A673 (cell line): Measurements from ENCODE around the gene GNL3.

Source experiments
- EZH2 ChIP-seq: fragments of 200-600 bp; sonication (generic); IDR thresholded peaks from 2 replicates; pipeline ENCODE4 v1.6.1; 2017; ENCODE audit warnings: borderline replicate concordance, low read depth, mild to moderate bottlenecking, mixed read lengths, antibody characterized with exemption, low read length; ENCODE audit not compliant: poor library complexity, severe bottlenecking
- TF ChIP-seq, protein P1 (sequence below): fragments of 300-800, 200-600 bp; sonication (generic); conservative IDR thresholded peaks from 2 replicates; pipeline ENCODE4 v1.5.1; 2017; ENCODE audit warnings: low read depth, mild to moderate bottlenecking, antibody characterized with exemption, low read length, moderate library complexity, mixed read lengths

DNA sequence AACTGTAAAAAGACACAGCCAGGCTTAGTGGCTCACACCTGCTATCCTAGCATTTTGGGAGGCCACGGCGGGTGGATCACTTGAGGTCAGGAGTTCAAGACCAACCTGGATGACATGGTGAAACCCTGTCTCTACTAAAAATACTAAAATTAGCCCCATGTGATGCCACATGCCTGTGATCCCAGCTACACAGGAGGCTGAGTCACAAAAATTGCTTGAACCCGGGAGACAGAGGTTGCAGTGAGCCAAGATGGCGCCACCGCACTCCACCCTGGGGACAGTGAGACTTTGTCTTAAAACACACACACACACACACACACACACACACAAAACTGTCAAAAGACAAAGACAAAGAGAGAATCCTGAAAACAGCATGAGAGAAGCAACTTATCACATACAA is 38.1 kb downstream of the GNL3 start:
- TF ChIP-seq, protein P1, sequence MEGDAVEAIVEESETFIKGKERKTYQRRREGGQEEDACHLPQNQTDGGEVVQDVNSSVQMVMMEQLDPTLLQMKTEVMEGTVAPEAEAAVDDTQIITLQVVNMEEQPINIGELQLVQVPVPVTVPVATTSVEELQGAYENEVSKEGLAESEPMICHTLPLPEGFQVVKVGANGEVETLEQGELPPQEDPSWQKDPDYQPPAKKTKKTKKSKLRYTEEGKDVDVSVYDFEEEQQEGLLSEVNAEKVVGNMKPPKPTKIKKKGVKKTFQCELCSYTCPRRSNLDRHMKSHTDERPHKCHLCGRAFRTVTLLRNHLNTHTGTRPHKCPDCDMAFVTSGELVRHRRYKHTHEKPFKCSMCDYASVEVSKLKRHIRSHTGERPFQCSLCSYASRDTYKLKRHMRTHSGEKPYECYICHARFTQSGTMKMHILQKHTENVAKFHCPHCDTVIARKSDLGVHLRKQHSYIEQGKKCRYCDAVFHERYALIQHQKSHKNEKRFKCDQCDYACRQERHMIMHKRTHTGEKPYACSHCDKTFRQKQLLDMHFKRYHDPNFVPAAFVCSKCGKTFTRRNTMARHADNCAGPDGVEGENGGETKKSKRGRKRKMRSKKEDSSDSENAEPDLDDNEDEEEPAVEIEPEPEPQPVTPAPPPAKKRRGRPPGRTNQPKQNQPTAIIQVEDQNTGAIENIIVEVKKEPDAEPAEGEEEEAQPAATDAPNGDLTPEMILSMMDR = no peak
- TF ChIP-seq EZH2 = no peak
